K562 (cell line): Measurements from ENCODE around the gene CRKL. TPM values are rescaled to one million over a fixed set of nuclear protein-coding genes. Genes with fewer than 3 reads are reported as not detected.
A peak's percentile ranks its signal among the peaks of the same experiment; 100 is the strongest.

ENCODE experiments used
- CC2D1A ChIP-seq: fragments of 450-650 bp; IDR thresholded peaks from 2 replicates; pipeline ENCODE4 v1.6.1; 2017; ENCODE audit warnings: mild to moderate bottlenecking
- ETV1 ChIP-seq: fragments of 450-650 bp; conservative IDR thresholded peaks from 2 replicates; pipeline ENCODE4 v1.6.1; 2016; ENCODE audit warnings: missing genetic modification characterization, control low read depth, low read depth, missing compliant biosample characterization
- OTX1 ChIP-seq: fragments of 450-650 bp; formaldehyde crosslinking; IDR thresholded peaks from 2 replicates; pipeline ENCODE4 v1.4.0; 2022; ENCODE audit warnings: mild to moderate bottlenecking
- PBX2 ChIP-seq, 2 experiments: IDR thresholded peaks in 1 of 2; conservative IDR thresholded peaks in 1 of 2; 2 replicates each; pipeline ENCODE4 v1.6.1; 2016; ENCODE audit warnings: low read depth in 2 of 2, mild to moderate bottlenecking in 1 of 2, missing compliant biosample characterization in 1 of 2, missing genetic modification characterization in 1 of 2, moderate library complexity in 1 of 2
- RFX1 ChIP-seq: fragments of 450-650 bp; IDR thresholded peaks from 2 replicates; pipeline ENCODE4 v1.6.1; 2016; ENCODE audit warnings: mild to moderate bottlenecking, moderate library complexity
- TAF9B ChIP-seq: fragments of 450-650 bp; IDR thresholded peaks from 2 replicates; pipeline ENCODE4 v1.6.1; 2018; ENCODE audit warnings: mild to moderate bottlenecking; ENCODE audit not compliant: partially characterized antibody
- ZNF133 ChIP-seq: fragments of 250-450 bp; sonication (Bioruptor Pico); IDR thresholded peaks from 2 replicates; pipeline ENCODE4 v1.4.0; 2020; ENCODE audit warnings: mild to moderate bottlenecking
- ZNF217 ChIP-seq: sonication (generic); formaldehyde crosslinking; IDR thresholded peaks from 2 replicates; pipeline ENCODE4 v1.8.0; 2022; ENCODE audit warnings: mild to moderate bottlenecking, missing genetic modification reagents
- ZNF589 ChIP-seq: fragments of 200-800 bp; sonication (Bioruptor generic); IDR thresholded peaks from 2 replicates; pipeline ENCODE4 v1.6.1; 2016; ENCODE audit warnings: low read depth, missing genetic modification characterization, missing compliant biosample characterization
- ZNF644 ChIP-seq: fragments of 200-800 bp; sonication (Bioruptor generic); IDR thresholded peaks from 2 replicates; pipeline ENCODE4 v1.6.1; 2016; ENCODE audit warnings: low read depth, missing genetic modification characterization, missing compliant biosample characterization
- ZNF655 ChIP-seq: fragments of 250-450 bp; sonication (Bioruptor Pico); IDR thresholded peaks from 2 replicates; pipeline ENCODE4 v1.5.0; 2021
- polyA plus RNA-seq, 8 experiments: library from polyadenylated mRNA; depleted of rRNA in 4 of 8; stranded (reverse) in 5 of 8; unstranded in 3 of 8; fragments of >200 nt; fragmentation: Nextera tagmentation in 2 of 8; fragmentation: Illumina TruSeq in 1 of 8; extraction: Ambion mirVana in 2 of 8; extraction: Trizol in 1 of 8; gene quantifications; 2 replicates each; pipeline versions ENCODE4 v1.2.1 to v1.2.3, GENCODE V29; 2011 to 2014; ENCODE audit warnings: inconsistent platforms in 1 of 8, missing spikeins in 1 of 8
- total RNA-seq, 7 experiments: library from RNA; depleted of rRNA in 6 of 7; stranded (reverse); fragments of >200 nt in 6 of 7; fragmentation: Illumina TruSeq in 2 of 7; extraction: Trizol in 2 of 7; gene quantifications; 2 replicates each; pipeline versions ENCODE4 v1.2.1 to v1.2.3, GENCODE V29; 2011 to 2021; ENCODE audit warnings: low replicate concordance in 1 of 7
- TF ChIP-seq, protein P1 (sequence below): IDR thresholded peaks from 3 replicates; pipeline ENCODE4 v1.6.1; 2011; ENCODE audit warnings: borderline replicate concordance, mild to moderate bottlenecking, moderate library complexity; ENCODE audit not compliant: insufficient read length; ENCODE audit errors: extremely low read depth
- TF ChIP-seq, protein P2 (sequence below): sonication (generic); formaldehyde crosslinking; IDR thresholded peaks from 2 replicates; pipeline ENCODE4 v1.9.0; 2022; ENCODE audit warnings: mild to moderate bottlenecking, missing genetic modification reagents
- TF ChIP-seq, protein P3 (sequence below): fragments of 200-800 bp; sonication (Bioruptor generic); IDR thresholded peaks from 2 replicates; pipeline ENCODE4 v1.6.1; 2017; ENCODE audit warnings: missing genetic modification characterization, missing compliant biosample characterization
- TF ChIP-seq, protein P4 (sequence below): sonication (generic); formaldehyde crosslinking; IDR thresholded peaks from 2 replicates; pipeline ENCODE4 v1.8.0; 2022; ENCODE audit warnings: missing genetic modification reagents, mild to moderate bottlenecking, moderate library complexity, borderline replicate concordance

CRKL gene
- total and polyA plus RNA-seq, 9 of the 15 experiments (the other 6 are each of a cell fraction or from before 2014, with no cell fraction given) = 100 to 263 (median 124) TPM

DNA sequence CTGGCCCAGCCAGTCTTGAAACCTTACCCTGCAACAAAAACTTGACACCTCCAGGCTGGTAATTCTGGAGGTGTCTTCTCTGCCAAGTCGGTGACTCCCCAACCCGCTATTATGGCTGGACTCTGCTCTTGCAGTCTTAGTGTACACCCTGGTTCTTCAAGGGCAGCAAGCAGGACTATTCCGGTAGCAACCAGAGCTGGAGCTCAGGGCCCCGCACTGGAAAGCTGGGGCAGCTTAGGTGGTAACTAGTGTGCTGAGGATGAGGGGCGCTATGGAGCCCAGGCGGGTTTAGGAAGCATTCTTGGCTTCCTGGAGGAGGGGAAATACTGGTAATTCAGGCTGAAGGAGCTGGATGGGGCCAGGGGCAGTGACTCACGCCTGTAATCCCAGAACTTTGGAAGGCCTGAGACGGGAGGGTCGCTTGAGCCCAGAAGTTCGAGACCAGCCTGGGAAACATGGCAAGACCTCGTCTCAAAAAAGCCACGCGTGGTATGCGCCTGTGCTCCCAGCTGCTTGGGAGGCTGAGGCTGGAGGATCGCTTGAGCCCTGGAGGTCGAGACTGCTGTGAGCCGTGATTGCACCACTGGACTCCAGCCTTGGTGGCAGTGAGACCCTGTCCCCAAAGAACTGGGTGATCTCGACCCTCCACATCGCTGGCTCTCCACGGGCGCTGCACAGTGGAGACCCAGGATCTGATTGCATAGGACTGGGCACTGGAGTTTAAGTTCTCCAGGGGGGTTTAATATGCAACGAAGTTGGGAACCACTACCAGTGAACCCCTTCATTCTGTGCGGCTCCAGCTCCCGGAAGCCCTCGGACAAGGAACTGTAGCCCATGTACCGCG is 39.3 kb downstream of the CRKL start (continued):
- TF ChIP-seq, protein P1, sequence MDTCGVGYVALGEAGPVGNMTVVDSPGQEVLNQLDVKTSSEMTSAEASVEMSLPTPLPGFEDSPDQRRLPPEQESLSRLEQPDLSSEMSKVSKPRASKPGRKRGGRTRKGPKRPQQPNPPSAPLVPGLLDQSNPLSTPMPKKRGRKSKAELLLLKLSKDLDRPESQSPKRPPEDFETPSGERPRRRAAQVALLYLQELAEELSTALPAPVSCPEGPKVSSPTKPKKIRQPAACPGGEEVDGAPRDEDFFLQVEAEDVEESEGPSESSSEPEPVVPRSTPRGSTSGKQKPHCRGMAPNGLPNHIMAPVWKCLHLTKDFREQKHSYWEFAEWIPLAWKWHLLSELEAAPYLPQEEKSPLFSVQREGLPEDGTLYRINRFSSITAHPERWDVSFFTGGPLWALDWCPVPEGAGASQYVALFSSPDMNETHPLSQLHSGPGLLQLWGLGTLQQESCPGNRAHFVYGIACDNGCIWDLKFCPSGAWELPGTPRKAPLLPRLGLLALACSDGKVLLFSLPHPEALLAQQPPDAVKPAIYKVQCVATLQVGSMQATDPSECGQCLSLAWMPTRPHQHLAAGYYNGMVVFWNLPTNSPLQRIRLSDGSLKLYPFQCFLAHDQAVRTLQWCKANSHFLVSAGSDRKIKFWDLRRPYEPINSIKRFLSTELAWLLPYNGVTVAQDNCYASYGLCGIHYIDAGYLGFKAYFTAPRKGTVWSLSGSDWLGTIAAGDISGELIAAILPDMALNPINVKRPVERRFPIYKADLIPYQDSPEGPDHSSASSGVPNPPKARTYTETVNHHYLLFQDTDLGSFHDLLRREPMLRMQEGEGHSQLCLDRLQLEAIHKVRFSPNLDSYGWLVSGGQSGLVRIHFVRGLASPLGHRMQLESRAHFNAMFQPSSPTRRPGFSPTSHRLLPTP = no peak
- TF ChIP-seq ZNF589 (CRISPR knock-in tag) (no peak), OTX1 (no peak), ETV1 (tag) (no peak), ZNF644 (tag) (no peak), ZNF655 (CRISPR knock-in tag) (no peak), PBX2 (CRISPR knock-in tag; IDR thresholded peaks at IDR 0.05; ENCODE audit: low read depth) (no peak), PBX2 (tag; conservative IDR thresholded peaks at IDR 0.05; ENCODE audit: low read depth) (no peak), RFX1 (no peak), ZNF133 (CRISPR knock-in tag) (no peak), ZNF217 (CRISPR knock-in tag) (no peak), TAF9B (no peak), CC2D1A (no peak)
- TF ChIP-seq, protein P2, sequence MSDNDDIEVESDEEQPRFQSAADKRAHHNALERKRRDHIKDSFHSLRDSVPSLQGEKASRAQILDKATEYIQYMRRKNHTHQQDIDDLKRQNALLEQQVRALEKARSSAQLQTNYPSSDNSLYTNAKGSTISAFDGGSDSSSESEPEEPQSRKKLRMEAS (CRISPR knock-in tag) = peak; percentile 30
- TF ChIP-seq, protein P3, sequence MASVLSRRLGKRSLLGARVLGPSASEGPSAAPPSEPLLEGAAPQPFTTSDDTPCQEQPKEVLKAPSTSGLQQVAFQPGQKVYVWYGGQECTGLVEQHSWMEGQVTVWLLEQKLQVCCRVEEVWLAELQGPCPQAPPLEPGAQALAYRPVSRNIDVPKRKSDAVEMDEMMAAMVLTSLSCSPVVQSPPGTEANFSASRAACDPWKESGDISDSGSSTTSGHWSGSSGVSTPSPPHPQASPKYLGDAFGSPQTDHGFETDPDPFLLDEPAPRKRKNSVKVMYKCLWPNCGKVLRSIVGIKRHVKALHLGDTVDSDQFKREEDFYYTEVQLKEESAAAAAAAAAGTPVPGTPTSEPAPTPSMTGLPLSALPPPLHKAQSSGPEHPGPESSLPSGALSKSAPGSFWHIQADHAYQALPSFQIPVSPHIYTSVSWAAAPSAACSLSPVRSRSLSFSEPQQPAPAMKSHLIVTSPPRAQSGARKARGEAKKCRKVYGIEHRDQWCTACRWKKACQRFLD (CRISPR knock-in tag) = no peak
- TF ChIP-seq, protein P4, sequence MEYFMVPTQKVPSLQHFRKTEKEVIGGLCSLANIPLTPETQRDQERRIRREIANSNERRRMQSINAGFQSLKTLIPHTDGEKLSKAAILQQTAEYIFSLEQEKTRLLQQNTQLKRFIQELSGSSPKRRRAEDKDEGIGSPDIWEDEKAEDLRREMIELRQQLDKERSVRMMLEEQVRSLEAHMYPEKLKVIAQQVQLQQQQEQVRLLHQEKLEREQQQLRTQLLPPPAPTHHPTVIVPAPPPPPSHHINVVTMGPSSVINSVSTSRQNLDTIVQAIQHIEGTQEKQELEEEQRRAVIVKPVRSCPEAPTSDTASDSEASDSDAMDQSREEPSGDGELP = no peak; the same call in 1 of the 2 replicates
